Measurements from ENCODE around the gene KRT35.

KRT35 gene

DNA sequence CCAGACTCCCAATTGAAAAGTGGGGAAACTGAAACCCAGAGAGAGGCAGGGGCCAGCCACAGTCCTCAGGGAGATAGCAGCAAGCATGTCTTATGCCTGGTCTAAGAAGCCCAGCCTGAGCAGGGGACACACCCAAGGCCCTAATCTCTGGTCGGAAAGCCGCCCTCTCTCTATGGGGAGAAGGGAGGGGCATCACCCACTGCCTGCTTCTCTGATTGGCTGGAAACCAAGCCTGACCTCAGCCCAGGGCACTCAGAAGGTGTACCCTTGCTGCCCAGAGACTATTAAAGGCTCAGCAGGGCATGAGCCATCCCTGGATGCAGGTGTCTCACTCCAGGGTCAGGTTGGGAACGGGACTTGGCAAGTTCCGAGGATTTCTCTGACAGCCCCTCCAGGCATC is 30.2 kb upstream of the KRT35 start:
- no peak for DNase-seq

DNA sequence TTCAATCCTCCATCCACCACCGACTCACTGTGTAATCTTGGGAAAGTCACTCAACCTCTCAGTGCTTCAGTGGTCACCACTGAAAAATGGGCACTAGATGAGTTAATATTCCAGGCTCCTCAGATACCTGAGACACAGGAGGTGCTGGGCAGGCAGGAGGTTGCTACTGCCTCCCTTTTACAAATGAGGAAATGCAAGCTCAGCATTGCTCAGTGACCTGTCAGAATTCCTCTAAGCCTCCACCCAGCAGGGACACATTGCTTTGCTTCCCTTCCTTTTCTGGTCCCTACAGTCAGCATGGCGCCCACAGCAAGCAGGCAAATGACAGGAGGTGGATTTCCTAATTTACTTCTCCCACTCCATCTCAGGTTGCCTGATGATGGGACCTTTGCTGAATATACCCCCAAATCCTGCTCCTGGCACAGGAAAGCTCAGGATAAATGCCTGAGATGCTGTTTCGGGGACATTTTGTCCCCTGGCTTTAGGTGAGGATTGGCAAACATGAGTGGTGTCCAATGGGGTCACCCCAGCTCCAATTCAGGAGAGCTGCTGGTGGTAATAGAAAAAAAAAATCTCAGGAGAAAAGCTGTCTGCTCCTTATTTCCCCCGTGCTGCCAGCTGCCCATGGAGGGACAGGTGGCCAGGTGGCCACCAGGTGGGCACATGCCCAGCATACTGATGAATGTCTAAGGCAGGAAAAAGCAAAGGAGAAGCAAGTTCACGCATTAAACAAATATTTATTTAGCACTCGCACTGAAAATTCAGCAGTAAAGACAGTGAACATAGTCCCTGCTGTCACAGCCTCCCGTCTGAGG is 29.5 kb upstream of the KRT35 start:
- DNase-seq, result no peak

DNA sequence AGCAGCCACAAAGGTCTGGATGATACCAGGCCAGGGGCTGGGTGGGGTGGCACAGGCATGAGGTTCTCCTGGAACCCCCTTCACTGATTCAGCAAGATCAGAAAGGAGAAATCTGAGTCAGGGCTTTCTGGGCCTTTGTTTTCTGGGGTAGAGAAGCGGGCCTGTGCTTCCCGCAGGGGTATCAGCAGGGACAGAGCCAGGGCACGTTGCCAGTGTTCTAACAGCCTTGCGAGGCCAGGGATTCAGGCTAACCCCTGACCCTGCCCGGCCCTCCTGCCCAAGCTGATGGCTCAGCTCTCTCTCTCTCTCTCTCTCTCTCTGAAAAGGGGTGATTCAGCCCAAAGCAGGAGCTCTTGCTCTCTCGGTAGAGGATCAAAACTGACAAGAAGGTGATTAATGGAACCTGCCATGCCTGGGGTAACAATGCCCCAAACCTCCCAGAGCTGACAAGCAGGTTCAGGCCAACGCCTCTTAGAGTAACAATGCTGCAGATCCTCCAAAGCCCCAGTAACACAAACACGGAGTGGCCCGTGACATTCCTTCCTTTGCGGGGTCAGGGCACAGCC is 26.4 kb upstream of the KRT35 start:
- DNase-seq, result no peak

DNA sequence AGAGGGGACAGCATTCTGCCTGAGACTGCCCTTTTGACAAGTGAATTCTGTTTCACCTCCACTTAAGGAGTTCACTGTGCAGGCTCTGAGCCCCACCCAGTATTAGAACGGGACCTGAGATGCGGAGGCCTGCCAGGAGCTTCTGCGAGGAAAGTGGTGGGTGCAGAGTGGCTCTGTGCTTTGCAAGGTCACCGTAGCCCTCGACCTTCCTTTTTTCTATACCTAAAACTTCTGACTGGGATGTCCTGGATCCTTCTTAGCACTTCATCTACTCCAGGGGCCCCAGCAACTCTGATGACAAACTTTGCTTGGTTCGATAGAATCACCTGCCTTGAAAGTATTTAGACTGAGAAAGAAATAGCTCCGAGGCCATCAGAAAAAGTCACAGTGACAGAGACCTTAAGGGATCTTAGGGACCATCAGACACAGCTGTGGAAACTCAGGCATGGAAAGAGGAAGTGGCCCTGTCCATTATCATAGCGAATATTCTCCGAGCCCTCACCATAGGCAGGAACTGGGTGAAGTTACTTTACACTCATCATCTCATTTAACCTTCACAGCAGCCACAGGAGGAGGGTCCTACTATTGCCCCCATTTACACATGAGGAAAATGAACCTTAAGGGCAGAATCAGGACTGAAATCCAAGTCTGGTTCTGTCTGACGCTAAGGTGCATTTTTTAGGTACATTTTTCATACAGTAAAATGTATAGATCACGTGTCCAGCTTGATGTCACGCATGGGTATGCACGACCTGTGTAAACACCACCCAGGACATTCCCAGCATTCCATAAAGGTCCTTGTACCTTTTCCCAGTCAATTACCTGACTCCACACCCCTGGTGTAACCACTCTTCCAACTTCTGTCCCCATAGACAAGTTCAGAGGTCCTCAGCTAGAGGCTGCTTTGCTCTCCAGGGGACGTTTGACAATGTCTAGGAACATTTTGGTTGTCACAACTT is 25.1 kb upstream of the KRT35 start:
- no peak for DNase-seq

DNA sequence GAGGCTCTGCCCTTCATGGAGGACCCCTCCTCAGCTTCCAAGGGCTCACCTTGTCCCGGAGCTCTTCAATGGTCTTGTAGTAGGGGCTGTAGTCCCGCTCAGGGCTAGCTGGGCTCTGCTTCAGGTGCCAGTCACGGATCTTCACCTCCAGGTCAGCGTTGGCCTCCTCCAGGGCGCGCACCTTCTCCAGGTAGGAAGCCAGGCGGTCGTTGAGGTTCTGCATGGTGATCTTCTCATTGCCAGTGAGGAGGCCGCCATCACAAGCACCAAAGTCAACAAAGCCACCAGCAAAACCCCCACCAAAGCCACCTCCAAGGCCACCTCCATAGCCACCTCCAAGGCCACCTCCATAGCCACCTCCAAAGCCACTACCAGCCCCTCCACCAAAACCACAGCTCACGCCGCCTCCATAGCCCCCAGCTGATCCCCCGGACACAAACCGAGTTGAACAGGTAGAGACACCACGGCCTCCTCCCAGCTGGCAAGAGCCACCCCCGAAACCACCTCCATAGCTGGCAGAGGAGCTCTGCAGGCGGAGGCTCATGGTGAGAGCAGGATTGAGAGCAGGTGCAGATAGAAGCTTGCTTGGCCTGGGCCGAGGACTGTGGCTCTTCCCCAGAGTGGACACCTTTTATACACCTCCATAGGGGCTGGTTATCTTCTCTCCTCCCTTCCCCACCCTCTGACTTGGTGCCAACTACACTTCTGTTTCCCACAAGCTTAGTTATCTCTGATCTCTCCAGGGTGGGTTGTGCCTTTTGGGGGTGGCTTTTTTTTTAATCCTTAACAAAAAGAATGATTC is 24.3 kb upstream of the KRT35 start, which contains the start of gene KRT13:
TSS of gene KRT13 (minus strand) at position 606 of the 802 bp plus-strand sequence. CDS start at position 544, 62 bp downstream.
- DNase-seq, result no peak

DNA sequence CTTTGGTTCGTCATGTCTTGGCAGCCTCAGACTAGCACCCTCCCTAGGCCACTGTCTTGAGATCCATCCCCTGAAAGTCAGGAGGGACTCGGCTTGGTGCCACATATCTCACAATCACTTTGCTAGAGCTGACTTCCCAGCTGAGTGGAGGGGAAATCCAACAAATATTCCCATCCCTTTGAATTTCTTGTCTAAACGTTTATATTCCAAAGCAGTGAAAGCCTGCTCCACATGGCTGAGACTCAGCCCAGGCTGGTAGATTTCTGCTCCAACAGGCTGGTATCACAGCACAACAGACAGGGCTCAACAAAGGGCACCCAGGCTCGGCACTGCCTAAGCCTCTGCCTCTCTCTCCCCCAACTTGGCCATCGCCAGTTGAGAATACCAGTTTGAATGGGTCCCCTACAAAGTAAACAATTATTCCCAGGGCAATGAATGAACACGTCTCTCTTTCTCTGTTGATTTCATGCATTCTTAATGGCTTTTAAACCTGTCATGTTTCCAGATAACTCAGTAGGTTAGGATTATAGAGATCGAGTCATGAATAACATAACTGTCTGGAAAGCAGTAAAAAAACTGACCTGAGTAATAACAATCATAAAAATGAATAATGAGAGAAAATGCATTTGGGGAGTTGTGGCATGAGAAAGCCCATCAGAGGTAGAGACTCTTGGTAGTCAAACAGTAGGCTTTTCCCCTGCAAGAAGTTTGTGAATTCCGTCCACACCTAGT is 23.5 kb upstream of the KRT35 start:
- DNase-seq, result no peak

DNA sequence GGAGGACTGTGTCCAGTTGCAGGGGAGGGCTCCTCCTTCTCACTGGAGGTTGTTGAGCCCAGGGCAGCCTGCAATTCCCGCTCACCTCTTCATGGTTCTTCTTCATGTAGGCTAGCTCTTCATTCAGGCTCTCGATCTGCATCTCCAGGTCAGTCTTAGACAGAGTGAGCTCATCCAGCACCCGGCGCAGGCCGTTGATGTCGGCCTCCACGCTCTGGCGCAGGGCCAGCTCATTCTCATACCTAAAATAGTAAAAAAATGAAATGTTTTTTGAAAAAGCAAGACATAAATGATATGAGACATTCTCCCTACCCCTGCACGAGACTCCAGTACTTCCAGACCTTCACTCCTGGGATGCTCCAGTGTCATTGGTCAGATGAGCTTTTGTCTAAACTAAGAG is 22.3 kb upstream of the KRT35 start:
- no peak for DNase-seq

DNA sequence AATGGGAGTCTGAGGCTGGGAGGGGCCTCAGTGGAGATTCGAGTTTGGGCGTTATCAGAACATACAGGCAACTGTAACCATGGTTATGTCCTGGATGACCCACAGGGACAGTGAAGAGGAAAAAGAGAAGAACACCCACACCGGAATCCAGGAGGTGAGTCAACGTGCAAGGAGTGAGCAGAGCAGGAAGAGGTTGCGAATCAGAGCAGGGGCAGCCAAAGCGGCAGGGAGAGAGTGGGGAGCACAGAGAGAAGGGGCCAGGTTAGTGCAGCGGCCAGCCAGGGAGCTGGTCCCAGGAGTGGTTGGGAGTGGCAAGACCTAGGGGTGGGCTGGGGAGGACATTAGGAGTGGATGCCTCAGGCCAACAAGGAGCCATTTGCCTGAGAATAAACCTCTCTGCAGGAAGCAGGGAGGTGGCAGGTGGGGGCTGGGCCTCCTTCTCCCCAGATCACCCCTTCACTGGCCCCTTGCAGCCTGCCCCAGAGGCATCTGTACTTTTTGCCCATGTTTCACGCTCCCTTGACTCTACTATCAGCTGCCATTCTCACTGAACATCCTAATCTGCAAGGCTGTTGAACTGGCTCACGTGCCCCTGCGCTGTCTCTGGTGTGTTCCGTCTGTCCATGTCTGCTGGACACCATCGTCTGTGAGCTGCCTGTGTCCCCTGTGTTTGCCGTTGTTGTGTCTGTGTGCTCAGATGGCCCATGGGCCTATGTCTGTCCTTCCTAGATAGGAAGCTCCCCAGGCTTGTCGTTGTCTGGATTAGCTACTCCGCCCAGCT is 19.4 kb upstream of the KRT35 start:
- peak; percentile 9 for DNase-seq

DNA sequence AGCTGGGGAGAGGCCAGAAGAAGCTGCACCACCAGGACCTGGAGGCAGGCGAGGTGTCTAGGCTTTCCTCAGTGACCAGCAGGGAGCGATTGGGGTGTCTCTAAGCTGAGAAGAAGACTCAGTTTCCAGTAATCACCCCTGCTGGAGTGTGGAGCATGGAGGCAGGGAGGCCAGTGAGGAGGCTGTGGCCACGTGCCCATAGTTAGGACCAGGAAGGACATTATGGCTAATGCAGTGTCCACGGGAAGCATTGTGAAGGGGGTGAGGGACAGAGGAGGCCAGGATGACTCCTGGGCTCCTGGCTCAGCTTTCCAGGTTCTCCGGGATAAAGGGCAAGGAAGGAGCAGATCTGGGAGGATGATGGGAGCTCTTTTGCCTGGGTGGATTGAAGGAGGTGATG is 18.8 kb upstream of the KRT35 start:
- no peak for DNase-seq

DNA sequence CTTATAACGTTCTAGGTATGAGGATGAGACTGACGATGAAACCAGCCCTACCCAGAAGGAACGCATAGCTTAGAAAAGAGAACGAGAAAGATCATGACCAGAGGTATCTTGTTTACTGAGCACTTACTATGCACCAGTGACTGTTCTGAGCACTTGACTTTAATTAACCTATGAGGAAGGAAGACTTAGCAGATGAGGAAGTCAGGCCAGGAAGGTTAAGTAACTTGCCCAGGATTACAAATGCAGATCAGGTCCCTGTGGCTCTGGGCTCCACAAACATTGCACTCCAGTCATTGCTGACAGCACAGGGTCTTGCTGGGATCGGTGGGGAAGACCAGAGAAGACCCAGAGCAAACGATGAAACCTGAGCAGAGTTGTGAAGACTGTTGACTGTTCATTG is 17.3 kb upstream of the KRT35 start:
- DNase-seq, result no peak

DNA sequence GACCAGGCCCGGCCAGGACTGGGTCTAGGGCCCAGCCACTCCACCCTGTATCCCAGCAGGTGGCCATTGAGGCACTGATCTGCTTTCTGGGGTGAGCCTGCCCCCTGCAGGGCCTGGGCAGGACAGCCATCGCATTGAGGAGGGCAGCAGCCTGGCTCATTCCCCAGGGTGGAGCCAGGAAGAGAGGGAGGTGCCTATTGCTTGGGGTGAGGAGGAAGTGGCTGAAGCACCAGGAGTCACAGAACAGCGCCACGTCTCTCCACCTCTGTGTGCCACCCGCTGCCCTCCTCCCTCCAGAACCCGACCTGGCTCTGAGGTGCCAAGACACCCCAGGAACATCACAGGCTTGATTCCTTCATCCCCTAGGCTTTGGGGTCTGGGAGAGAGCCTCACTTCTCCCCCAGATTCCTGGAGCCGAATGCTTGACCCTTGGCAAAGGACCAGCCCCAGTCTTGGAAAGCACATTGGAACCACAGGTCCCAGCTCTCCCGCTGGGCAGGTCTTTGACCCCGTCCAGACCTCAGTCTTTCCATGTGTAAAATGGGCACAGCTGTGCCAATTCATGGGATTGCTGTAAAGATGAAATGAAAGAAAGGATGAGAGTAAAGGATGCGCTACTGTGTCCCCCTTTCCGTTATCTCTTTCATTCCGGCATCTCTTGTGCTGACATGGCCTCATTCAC is 16.0 kb upstream of the KRT35 start:
- DNase-seq, result peak; percentile 16

DNA sequence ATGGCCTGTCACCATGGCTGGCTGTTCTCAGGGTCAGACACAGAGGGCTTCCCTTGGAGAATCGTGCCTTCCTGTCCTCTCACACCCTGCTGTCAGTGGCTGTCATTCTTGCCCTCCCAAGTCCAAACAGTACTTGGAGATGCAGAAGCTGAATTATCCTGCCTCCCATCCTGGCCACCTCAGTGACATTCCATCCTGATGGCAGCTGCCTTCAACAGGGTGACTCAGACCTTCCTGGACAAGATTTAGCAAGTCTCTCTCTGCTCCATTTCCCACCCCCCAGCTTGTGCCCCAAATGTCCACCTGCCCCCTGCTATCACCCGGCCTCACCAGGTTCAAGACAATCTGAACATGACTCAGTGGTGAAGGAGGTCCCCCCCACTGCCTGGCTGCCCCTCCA is 13.6 kb upstream of the KRT35 start:
- no peak for DNase-seq

DNA sequence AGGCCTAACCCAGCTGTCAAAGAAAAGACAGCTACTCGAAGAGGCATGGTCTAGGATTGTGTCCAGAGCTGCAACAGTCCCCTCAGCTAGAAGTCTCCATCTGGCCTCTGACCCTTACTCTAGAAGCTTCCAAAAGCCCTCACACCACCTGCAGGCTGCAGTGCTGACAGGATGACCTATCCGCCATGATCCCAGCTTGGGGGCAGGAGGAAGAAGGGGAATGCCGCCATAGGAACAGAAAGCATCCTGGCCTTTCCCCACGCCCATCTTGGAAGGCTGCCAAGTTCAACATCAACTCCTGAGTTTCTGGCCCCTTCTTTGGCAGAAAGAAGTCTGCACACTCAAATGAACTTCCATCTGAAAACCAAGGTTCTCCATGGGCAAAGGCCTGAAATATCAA is 11.8 kb upstream of the KRT35 start:
- no peak for DNase-seq

DNA sequence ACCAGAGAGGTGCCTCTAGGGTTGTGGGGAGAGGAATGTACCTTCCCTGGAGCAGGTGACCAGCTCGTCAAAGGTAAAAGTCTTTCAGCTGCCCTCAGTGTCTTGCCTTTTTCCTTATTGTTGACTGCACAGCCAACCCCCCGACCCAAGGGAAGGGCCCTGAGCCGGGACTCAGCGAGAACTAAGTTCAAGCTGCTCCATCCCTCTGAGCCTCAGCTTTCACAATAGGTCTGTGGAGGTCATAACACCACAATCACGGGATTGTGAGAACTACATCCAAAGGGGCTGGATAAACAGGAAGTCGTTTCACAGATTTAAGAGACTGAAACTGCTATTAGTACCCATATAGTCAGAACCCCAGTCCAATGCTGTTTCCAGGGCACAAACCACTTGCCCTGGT is 11.4 kb upstream of the KRT35 start:
- DNase-seq, result no peak

DNA sequence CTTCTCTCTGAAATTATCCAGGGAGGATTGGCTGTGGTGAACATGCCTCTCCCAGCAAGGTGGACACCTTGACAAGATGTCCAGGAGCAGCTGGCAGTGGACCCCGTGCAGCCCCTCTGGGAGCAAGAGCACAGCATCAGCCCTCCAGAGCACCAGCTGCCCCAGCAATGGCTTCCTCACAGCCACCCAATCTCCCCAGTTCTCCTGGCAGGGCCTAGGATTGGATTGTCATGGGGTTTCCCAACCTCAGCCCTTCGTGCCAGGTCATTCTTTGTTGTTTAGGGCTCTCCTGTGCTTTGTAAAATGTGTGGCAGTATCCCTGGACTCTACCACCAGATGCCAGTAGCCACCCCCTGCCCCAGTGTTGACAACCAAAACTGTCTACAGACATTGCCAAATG is 10.5 kb upstream of the KRT35 start:
- DNase-seq, result no peak

DNA sequence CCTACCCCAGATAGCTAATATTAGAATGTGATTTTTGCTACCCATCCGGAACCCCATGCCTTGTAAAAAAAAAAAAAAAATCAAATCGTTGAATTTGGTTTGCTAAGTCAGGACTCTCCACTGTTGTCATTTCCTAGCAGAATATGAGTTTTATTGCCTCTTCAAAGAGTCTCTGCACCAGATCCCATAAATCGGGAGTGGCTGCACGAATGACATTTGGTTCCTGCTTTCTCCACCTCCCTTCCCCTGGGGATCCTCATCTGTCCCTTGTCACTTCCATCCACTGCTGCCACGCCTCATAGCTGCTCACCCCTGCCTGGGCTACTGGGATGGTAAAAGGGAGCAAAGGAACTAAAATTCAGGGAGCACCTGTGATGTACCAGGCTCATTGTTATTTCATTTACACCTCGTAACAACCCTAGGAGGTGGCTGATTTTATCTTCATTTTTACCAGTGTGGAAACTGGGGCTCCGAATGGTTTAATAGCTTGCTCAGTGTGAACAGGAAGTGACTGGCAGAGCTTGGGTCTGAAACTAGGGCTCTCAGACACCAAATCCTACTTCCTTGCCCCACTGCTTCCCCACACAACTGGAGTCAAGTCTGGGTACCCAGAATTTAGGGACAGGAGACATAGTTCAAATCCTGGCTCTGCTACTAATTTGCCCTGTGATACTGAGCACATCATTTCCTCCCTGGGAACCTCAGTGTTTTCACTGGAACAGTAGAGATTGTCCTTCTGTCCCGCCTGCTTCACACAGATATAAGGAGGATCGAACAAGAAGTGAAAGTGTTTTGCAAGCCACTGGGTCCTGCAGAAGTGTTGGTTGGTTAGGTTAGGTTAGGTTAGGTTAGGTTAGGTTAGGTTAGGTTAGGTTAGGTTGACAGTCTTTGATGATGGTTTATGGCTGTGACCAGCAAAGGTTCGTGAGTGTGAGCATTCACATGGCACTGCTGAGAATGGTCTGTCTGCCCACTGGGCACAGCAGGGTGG is 9.3 kb upstream of the KRT35 start:
- DNase-seq, result no peak

DNA sequence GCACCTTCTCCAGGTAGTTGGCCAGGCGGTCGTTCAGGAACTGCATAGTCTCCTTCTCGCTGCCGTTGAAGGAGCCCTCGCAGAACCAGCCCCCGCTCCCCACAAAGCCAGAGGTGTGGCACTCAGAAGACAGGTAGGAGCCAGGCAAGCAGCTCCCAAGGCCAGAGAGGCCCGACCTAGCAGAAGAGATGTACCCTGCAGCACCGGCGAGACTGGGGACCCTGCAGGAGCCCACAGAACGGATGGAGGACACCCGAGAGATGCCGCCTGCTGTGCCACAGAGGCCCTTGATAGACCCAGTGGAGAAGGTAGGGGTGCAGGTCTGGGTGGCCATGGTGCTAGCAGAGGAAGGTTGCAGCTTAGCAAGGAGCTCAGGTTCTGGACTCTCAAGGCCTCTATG is 8.6 kb upstream of the KRT35 start, which contains the start of gene KRT36:
TSS of gene KRT36 (minus strand) at position 380 of the 400 bp plus-strand sequence. CDS start at position 334, 46 bp downstream.
- no peak for DNase-seq

DNA sequence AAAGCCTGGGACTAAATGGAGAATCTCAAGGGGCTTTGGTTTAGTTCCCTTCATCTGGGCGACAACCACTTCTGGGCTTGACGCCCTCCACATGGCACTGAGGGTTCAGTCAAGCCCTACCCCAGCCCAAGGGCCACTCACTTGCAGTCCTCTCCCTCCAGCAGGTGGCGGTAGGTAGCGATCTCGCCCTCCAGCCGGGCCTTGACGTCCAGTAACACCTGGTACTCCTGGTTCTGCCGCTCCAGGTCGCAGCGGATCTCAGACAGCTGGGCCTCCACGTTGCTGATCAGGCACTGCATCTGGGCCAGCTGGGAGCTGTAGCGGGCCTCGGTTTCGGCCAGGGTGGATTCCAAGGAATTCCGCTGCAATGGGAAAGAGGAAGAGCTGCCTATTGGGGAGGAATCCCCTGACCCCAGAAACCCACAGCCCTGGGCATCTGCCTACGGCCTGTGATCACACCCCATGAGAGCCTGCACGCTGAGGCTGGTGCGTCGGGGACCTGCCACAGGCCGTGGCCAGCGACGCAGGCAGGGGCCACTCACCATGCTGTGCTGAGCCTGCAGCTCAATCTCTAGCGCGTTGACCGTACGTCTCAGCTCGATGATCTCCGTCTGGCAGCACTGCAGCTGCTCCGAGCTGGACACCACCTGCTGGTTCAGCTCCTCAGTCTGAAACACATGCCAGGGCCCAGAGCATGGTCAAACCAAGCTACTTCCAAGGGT is 6.0 kb upstream of the KRT35 start:
- no peak for DNase-seq
